ENCODE measurements around the gene SETX. TPM values are rescaled to one million over a fixed set of nuclear protein-coding genes. Genes with fewer than 3 reads are reported as not detected.
A peak's percentile ranks its signal among the peaks of the same experiment; 100 is the strongest.
"Not testable (repeated sequence)": the region's sequence is repeated elsewhere in the genome, so short reads cannot be mapped to it uniquely, and the experiment has no call there.

Gene SETX
- total RNA-seq, 1 experiment from 2014 or later = 26.9 TPM

GRCh38 chr9:132301521-132301920, 53.3 kb downstream of the SETX start:
- in situ Hi-C loops (cut with HindIII; ENCODE audit: low sequenced_read_pairs) = no loop called here
- no peak for DNase-seq (ENCODE audit: low spot score)

- in situ Hi-C loops (cut with HindIII; ENCODE audit: low sequenced_read_pairs) = no loop called here
- DNase-seq (ENCODE audit: low spot score) = no peak
Observed at GRCh38 chr9:132299221-132299620, 55.6 kb downstream of the SETX start.

- DNase-seq (ENCODE audit: low spot score) = no peak
- in situ Hi-C loops (cut with HindIII; ENCODE audit: low sequenced_read_pairs) = no loop called here
Observed at GRCh38 chr9:132295181-132295580, 59.6 kb downstream of the SETX start.

GRCh38 chr9:132293145-132293721, 61.6 kb downstream of the SETX start:
- no peak for DNase-seq (ENCODE audit: low spot score)
- in situ Hi-C loops (cut with HindIII; ENCODE audit: low sequenced_read_pairs) = no loop called here

- in situ Hi-C loops (cut with HindIII; ENCODE audit: low sequenced_read_pairs) = no loop called here
Observed at GRCh38 chr9:132288966-132289365, 65.8 kb downstream of the SETX start.

GRCh38 chr9:132288361-132288760, 66.4 kb downstream of the SETX start:
- in situ Hi-C loops (cut with HindIII; ENCODE audit: low sequenced_read_pairs) = no loop called here
- DNase-seq (ENCODE audit: low spot score) = no peak

More at GRCh38 chr9:132288966-132289365, 65.8 kb downstream of the SETX start:
- DNase-seq (ENCODE audit: low spot score) = no peak

- DNase-seq (ENCODE audit: low spot score) = no peak
- in situ Hi-C loops (cut with HindIII; ENCODE audit: low sequenced_read_pairs) = no loop called here
Observed at GRCh38 chr9:132287256-132287760, 67.5 kb downstream of the SETX start.

- in situ Hi-C loops (cut with HindIII; ENCODE audit: low sequenced_read_pairs) = no loop called here
- DNase-seq (ENCODE audit: low spot score) = no peak
Observed at GRCh38 chr9:132283863-132284262, 70.9 kb downstream of the SETX start.

- DNase-seq (ENCODE audit: low spot score) = no peak
- in situ Hi-C loops (cut with HindIII; ENCODE audit: low sequenced_read_pairs) = no loop called here
Observed at GRCh38 chr9:132283165-132283564, 71.6 kb downstream of the SETX start.

- no peak for DNase-seq (ENCODE audit: low spot score)
- in situ Hi-C loops (cut with HindIII; ENCODE audit: low sequenced_read_pairs) = loop anchor here (25.0 kb wide), 1 partner anchor 113 kb away; the partner anchor contains the start of gene NTNG2
Observed at GRCh38 chr9:132274861-132275260, 79.9 kb downstream of the SETX start.

GRCh38 chr9:132269704-132270516, 84.9 kb downstream of the SETX start:
- in situ Hi-C loops (cut with HindIII; ENCODE audit: low sequenced_read_pairs) = loop anchor here (25.0 kb wide), 1 partner anchor 108 kb away; the partner anchor contains the start of gene NTNG2
- DNase-seq (ENCODE audit: low spot score) = not testable (repeated sequence)

GRCh38 chr9:132268725-132269352, 85.9 kb downstream of the SETX start:
- in situ Hi-C loops (cut with HindIII; ENCODE audit: low sequenced_read_pairs) = loop anchor here (25.0 kb wide), 1 partner anchor 107 kb away; the partner anchor contains the start of gene NTNG2
- peak; percentile 81 for DNase-seq (ENCODE audit: low spot score)

- no peak for DNase-seq (ENCODE audit: low spot score)
- in situ Hi-C loops (cut with HindIII; ENCODE audit: low sequenced_read_pairs) = loop anchor here (25.0 kb wide), 1 partner anchor 105 kb away; the partner anchor contains the start of gene NTNG2
Observed at GRCh38 chr9:132267660-132268059, 87.1 kb downstream of the SETX start.

- DNase-seq (ENCODE audit: low spot score) = no peak
- in situ Hi-C loops (cut with HindIII; ENCODE audit: low sequenced_read_pairs) = loop anchor here (25.0 kb wide), 1 partner anchor 104 kb away; the partner anchor contains the start of gene NTNG2
Observed at GRCh38 chr9:132266017-132266416, 88.8 kb downstream of the SETX start.

GRCh38 chr9:132260846-132261245, 93.9 kb downstream of the SETX start:
- in situ Hi-C loops (cut with HindIII; ENCODE audit: low sequenced_read_pairs) = loop anchor here (25.0 kb wide), 1 partner anchor 99 kb away; the partner anchor contains the start of gene NTNG2
- no peak for DNase-seq (ENCODE audit: low spot score)

GRCh38 chr9:132250324-132251262, 104.2 kb downstream of the SETX start:
- DNase-seq (ENCODE audit: low spot score) = no peak
- in situ Hi-C loops (cut with HindIII; ENCODE audit: low sequenced_read_pairs) = loop anchor here (25.0 kb wide), 1 partner anchor 88 kb away; the partner anchor contains the start of gene NTNG2

- DNase-seq (ENCODE audit: low spot score) = no peak
- in situ Hi-C loops (cut with HindIII; ENCODE audit: low sequenced_read_pairs) = loop anchor here (25.0 kb wide), 1 partner anchor 87 kb away; the partner anchor contains the start of gene NTNG2
Observed at GRCh38 chr9:132249690-132250089, 105.1 kb downstream of the SETX start.

GRCh38 chr9:132249123-132249522, 105.7 kb downstream of the SETX start:
- in situ Hi-C loops (cut with HindIII; ENCODE audit: low sequenced_read_pairs) = no loop called here
- DNase-seq (ENCODE audit: low spot score) = peak; percentile 92
